ENCODE data around the gene GMPR2.

GRCh38 chr14:24259282-24260025 is 26.7 kb downstream of the GMPR2 start:
- TF ChIP-seq, protein P1, sequence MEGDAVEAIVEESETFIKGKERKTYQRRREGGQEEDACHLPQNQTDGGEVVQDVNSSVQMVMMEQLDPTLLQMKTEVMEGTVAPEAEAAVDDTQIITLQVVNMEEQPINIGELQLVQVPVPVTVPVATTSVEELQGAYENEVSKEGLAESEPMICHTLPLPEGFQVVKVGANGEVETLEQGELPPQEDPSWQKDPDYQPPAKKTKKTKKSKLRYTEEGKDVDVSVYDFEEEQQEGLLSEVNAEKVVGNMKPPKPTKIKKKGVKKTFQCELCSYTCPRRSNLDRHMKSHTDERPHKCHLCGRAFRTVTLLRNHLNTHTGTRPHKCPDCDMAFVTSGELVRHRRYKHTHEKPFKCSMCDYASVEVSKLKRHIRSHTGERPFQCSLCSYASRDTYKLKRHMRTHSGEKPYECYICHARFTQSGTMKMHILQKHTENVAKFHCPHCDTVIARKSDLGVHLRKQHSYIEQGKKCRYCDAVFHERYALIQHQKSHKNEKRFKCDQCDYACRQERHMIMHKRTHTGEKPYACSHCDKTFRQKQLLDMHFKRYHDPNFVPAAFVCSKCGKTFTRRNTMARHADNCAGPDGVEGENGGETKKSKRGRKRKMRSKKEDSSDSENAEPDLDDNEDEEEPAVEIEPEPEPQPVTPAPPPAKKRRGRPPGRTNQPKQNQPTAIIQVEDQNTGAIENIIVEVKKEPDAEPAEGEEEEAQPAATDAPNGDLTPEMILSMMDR (IDR thresholded peaks at IDR 0.05; ENCODE audit: poor library complexity), result no peak
- TF ChIP-seq EZH2 (IDR thresholded peaks at IDR 0.05; ENCODE audit: borderline replicate concordance) (no peak), EZH2phosphoT487 (IDR thresholded peaks at IDR 0.05; ENCODE audit: low read depth, severe bottlenecking, unreplicated experiment) (no peak)

Data from hepatocyte (in vitro differentiated cells).